IMR-90 (cell line): ENCODE data around the gene HAUS3. TPM values are rescaled to one million over a fixed set of nuclear protein-coding genes. Genes with fewer than 3 reads are reported as not detected.

Source experiments
- ATAC-seq: fragments of 200-7000 bp; cut with Tn5 transposase; 2 replicates; pipeline ENCODE4 v1.9.1; 2020; ENCODE audit warnings: low read depth, mild to moderate bottlenecking, moderate library complexity
- BruUV-seq: library from RNA; stranded (reverse); fragments of 400-500 nt; replicated peaks from 2 replicates; lab custom pipeline; 2021; lab: Mats Ljungman, UMichigan
- CTCF ChIA-PET: fragments of 300-600 bp; formaldehyde crosslinking; extraction: SDS; loops from one replicate; lab custom pipeline; 2021; ENCODE audit warnings: antibody characterized with exemption; lab: Yijun Ruan, JAX
- POLR2A ChIA-PET: fragments of 300-600 bp; sonication (Branson Sonifier 250); formaldehyde crosslinking; loops from one replicate; lab custom pipeline; 2022; ENCODE audit warnings: antibody characterized with exemption; ENCODE audit not compliant: unreplicated experiment; lab: Charles Lee
- DNase-seq: peaks from one replicate; pipeline ENCODE4 v3.0.0; 2013
- H2AFZ ChIP-seq: replicated peaks from 2 replicates; pipeline ENCODE3; 2013; ENCODE audit warnings: low read length, mild to moderate bottlenecking; ENCODE audit not compliant: poor library complexity
- H2AK5ac ChIP-seq: 2 replicates; pipeline ENCODE4 v1.6.1; 2013; ENCODE audit warnings: low read depth, low read length, inconsistent platforms
- H2AK9ac ChIP-seq: replicated peaks from 2 replicates; pipeline ENCODE3; 2013; ENCODE audit warnings: mild to moderate bottlenecking, low read depth, low read length, moderate library complexity; ENCODE audit not compliant: poor library complexity
- H2BK120ac ChIP-seq: 2 replicates; pipeline ENCODE4 v1.6.1; 2013; ENCODE audit warnings: low read depth, low read length, inconsistent platforms
- H2BK15ac ChIP-seq: 3 replicates; pipeline ENCODE4 v1.6.1; 2013; ENCODE audit warnings: low read depth, low read length, inconsistent platforms
- H2BK20ac ChIP-seq: 2 replicates; pipeline ENCODE4 v1.6.1; 2013; ENCODE audit warnings: low read depth, mild to moderate bottlenecking, inconsistent platforms, low read length, moderate library complexity
- H2BK5ac ChIP-seq: 2 replicates; pipeline ENCODE4 v1.6.1; 2013; ENCODE audit warnings: mild to moderate bottlenecking, low read depth, low read length, inconsistent platforms; ENCODE audit not compliant: poor library complexity, severe bottlenecking
- H3K14ac ChIP-seq: replicated peaks from 2 replicates; pipeline ENCODE4 v1.6.1; 2013; ENCODE audit warnings: low read depth, low read length, inconsistent platforms
- H3K18ac ChIP-seq: 2 replicates; pipeline ENCODE4 v1.6.1; 2013; ENCODE audit warnings: low read depth, low read length, control low read depth
- H3K23ac ChIP-seq: 2 replicates; pipeline ENCODE4 v1.6.1; 2013; ENCODE audit warnings: low read depth, low read length, inconsistent platforms
- H3K27ac ChIP-seq: 2 replicates; pipeline ENCODE4 v1.5.1; 2013; ENCODE audit warnings: mild to moderate bottlenecking, control low read depth, low read length; ENCODE audit not compliant: insufficient read depth
- H3K27me3 ChIP-seq: 2 replicates; pipeline ENCODE4 v1.6.1; 2013; ENCODE audit warnings: low read length; ENCODE audit not compliant: control insufficient read depth, insufficient read depth
- H3K36me3 ChIP-seq: 2 replicates; pipeline ENCODE4 v1.6.1; 2013; ENCODE audit warnings: low read length, mixed read lengths; ENCODE audit not compliant: control insufficient read depth, insufficient read depth
- H3K4ac ChIP-seq: 2 replicates; pipeline ENCODE4 v1.6.1; 2013; ENCODE audit warnings: low read depth, low read length, inconsistent platforms
- H3K4me1 ChIP-seq: 2 replicates; pipeline ENCODE4 v1.6.1; 2013; ENCODE audit warnings: low read length, mixed read lengths; ENCODE audit not compliant: control insufficient read depth, insufficient read depth
- H3K4me2 ChIP-seq: 2 replicates; pipeline ENCODE4 v1.6.1; 2013; ENCODE audit warnings: low read depth, mild to moderate bottlenecking, control low read depth, low read length, moderate library complexity
- H3K4me3 ChIP-seq: 2 replicates; pipeline ENCODE4 v1.5.1; 2013; ENCODE audit warnings: low read depth, mild to moderate bottlenecking, control low read depth, low read length, moderate library complexity; ENCODE audit not compliant: insufficient read depth
- H3K56ac ChIP-seq: 2 replicates; pipeline ENCODE4 v1.6.1; 2013; ENCODE audit warnings: low read length, inconsistent platforms; ENCODE audit not compliant: insufficient read depth; ENCODE audit errors: extremely low read depth
- H3K79me1 ChIP-seq, 2 experiments: 2 replicates each; pipeline ENCODE4 v1.6.1; 2013; ENCODE audit warnings: low read length in 2 of 2, inconsistent platforms in 1 of 2, low read depth in 1 of 2
- H3K9ac ChIP-seq: 2 replicates; pipeline ENCODE4 v1.6.1; 2013; ENCODE audit warnings: low read depth, low read length, control low read depth
- H3K9me1 ChIP-seq: 2 replicates; pipeline ENCODE4 v1.6.1; 2013; ENCODE audit warnings: low read length, inconsistent platforms; ENCODE audit not compliant: insufficient read depth
- H3K9me3 ChIP-seq: 2 replicates; pipeline ENCODE4 v1.6.1; 2013; ENCODE audit warnings: low read length; ENCODE audit not compliant: control insufficient read depth, insufficient read depth
- H4K20me1 ChIP-seq: 2 replicates; pipeline ENCODE4 v1.6.1; 2013; ENCODE audit warnings: low read length, inconsistent platforms; ENCODE audit not compliant: insufficient read depth
- H4K5ac ChIP-seq: 2 replicates; pipeline ENCODE4 v1.6.1; 2013; ENCODE audit warnings: mild to moderate bottlenecking, low read depth, low read length, control low read depth
- H4K8ac ChIP-seq, 2 experiments: 2 replicates each; pipeline ENCODE4 v1.6.1; 2013; ENCODE audit warnings: low read depth in 2 of 2, low read length in 2 of 2, control low read depth in 1 of 2, inconsistent platforms in 1 of 2
- H4K91ac ChIP-seq: 2 replicates; pipeline ENCODE4 v1.6.1; 2013; ENCODE audit warnings: low read depth, low read length, inconsistent platforms; ENCODE audit not compliant: insufficient read depth
- BHLHE40 ChIP-seq: fragments of 150-350 bp; IDR thresholded peaks from 2 replicates; pipeline ENCODE4 v1.6.1; 2016; ENCODE audit warnings: mild to moderate bottlenecking, low read depth, low read length
- CEBPB ChIP-seq: IDR thresholded peaks from 2 replicates; pipeline ENCODE4 v1.6.1; 2012; ENCODE audit warnings: low read depth, low read length, improper control_type of control experiment
- CHD1 ChIP-seq: IDR thresholded peaks from 2 replicates; pipeline ENCODE4 v1.6.1; 2012; ENCODE audit warnings: low read depth, low read length, improper control_type of control experiment
- CTCF ChIP-seq: conservative IDR thresholded peaks from 2 replicates; pipeline ENCODE4 v1.5.1; 2012; ENCODE audit warnings: mild to moderate bottlenecking, low read depth, low read length, improper control_type of control experiment
- ELK1 ChIP-seq: fragments of 150-350 bp; IDR thresholded peaks from 2 replicates; pipeline ENCODE4 v1.6.1; 2016; ENCODE audit warnings: low read depth, mild to moderate bottlenecking, low read length, moderate library complexity, borderline replicate concordance
- FOS ChIP-seq: fragments of 150-350 bp; IDR thresholded peaks from 2 replicates; pipeline ENCODE4 v1.6.1; 2016; ENCODE audit warnings: low read depth, low read length
- MAFK ChIP-seq: IDR thresholded peaks from 2 replicates; pipeline ENCODE4 v1.6.1; 2012; ENCODE audit warnings: low read depth, low read length, improper control_type of control experiment
- MAZ ChIP-seq: IDR thresholded peaks from 2 replicates; pipeline ENCODE4 v1.6.1; 2012; ENCODE audit warnings: low read depth, mild to moderate bottlenecking, low read length, improper control_type of control experiment, moderate library complexity, borderline replicate concordance
- MXI1 ChIP-seq: IDR thresholded peaks from 2 replicates; pipeline ENCODE4 v1.6.1; 2012; ENCODE audit warnings: low read depth, mild to moderate bottlenecking, low read length, moderate library complexity, borderline replicate concordance
- NFE2L2 ChIP-seq: fragments of 150-350 bp; IDR thresholded peaks from 2 replicates; pipeline ENCODE4 v1.6.1; 2016; ENCODE audit warnings: low read depth, mild to moderate bottlenecking, low read length
- POLR2A ChIP-seq: IDR thresholded peaks from 2 replicates; pipeline ENCODE4 v1.6.1; 2012; ENCODE audit warnings: mild to moderate bottlenecking, low read depth, low read length
- RAD21 ChIP-seq: IDR thresholded peaks from 2 replicates; pipeline ENCODE4 v1.6.1; 2012; ENCODE audit warnings: low read length, improper control_type of control experiment
- RCOR1 ChIP-seq: IDR thresholded peaks from 2 replicates; pipeline ENCODE4 v1.6.1; 2012; ENCODE audit warnings: mild to moderate bottlenecking, low read length, improper control_type of control experiment; ENCODE audit not compliant: insufficient replicate concordance
- RFX5 ChIP-seq: IDR thresholded peaks from 2 replicates; pipeline ENCODE4 v1.8.0; 2012; ENCODE audit warnings: low read depth, mild to moderate bottlenecking, low read length, moderate library complexity
- SMC3 ChIP-seq: fragments of 150-350 bp; IDR thresholded peaks from 2 replicates; pipeline ENCODE4 v1.6.1; 2016; ENCODE audit warnings: low read depth, mild to moderate bottlenecking, antibody characterized with exemption, low read length, moderate library complexity
- USF2 ChIP-seq: fragments of 150-350 bp; IDR thresholded peaks from 2 replicates; pipeline ENCODE4 v1.6.1; 2017; ENCODE audit warnings: mild to moderate bottlenecking, antibody characterized with exemption, low read length, low read depth
- dilution Hi-C: fragments of 300-500 bp; cut with HindIII; formaldehyde crosslinking; loops from one replicate; pipeline ENCODE4 v1.14.3; 2018; ENCODE audit warnings: low sequenced_read_pairs; ENCODE audit not compliant: unreplicated experiment
- in situ Hi-C: fragments of 300-500 bp; cut with MboI; formaldehyde crosslinking; loops from 3 replicates; pipeline ENCODE4 v1.14.3; 2019; ENCODE audit warnings: low sequenced_read_pairs, inconsistent platforms, mixed read lengths
- intact Hi-C: fragments of 100-400 bp; cut with micrococcal nuclease; formaldehyde crosslinking; loops from 2 replicates; pipeline ENCODE4 v1.10.0; 2022
- polyA plus RNA-seq, 3 experiments: library from polyadenylated mRNA; depleted of rRNA; stranded (reverse); fragments of >200 nt; gene quantifications; 2 replicates each; pipeline ENCODE4 v1.2.3, GENCODE V29; 2012; ENCODE audit warnings: low replicate concordance in 1 of 3
- total RNA-seq: library from RNA; depleted of rRNA; stranded (reverse); fragments of >200 nt; gene quantifications from 2 replicates; pipeline ENCODE4 v1.2.3, GENCODE V29; 2012

The HAUS3 gene
- total and polyA plus RNA-seq, 2 of the 4 experiments (the other 2 are of a cell fraction): 4.3 to 4.8 TPM

- Histone ChIP-seq H2AK9ac (no peak overlapping the region), H4K91ac (no peak overlapping the region), H3K9me3 (no peaks in the 10 kb centered on the region), H2BK20ac (no peak overlapping the region), H3K56ac (no peak overlapping the region), H3K23ac (no peak overlapping the region), H4K5ac (no peak overlapping the region), H2AFZ (no peak overlapping the region), H2BK5ac (no peak overlapping the region), H3K14ac (no peak overlapping the region), H2AK5ac (no peak overlapping the region), H3K4me1 (no peaks in the 10 kb centered on the region), H3K18ac (no peak overlapping the region), H3K27me3 (no peaks in the 10 kb centered on the region), H3K9me1 (no peaks in the 10 kb centered on the region), H3K4me2 (no peak overlapping the region), H3K9ac (no peak overlapping the region), H3K4me3 (no peak overlapping the region), H4K8ac (no peak overlapping the region), H3K36me3 (no peaks in the 10 kb centered on the region), H3K4ac (no peak overlapping the region), H3K79me1 (no peaks in the 10 kb centered on the region; a peak in 1 of 4 replicates), H3K27ac (no peak overlapping the region), H4K20me1 (no peaks in the 10 kb centered on the region), H2BK120ac (no peak overlapping the region), H2BK15ac (no peak overlapping the region)
- in situ Hi-C loops: no loop called here
- intact Hi-C loops: no loop called here
- dilution Hi-C loops: no loop called here
- no peak for DNase-seq
- POLR2A ChIA-PET: no interaction called here
- ATAC-seq: no peak
- no TSS peak for BruUV-seq
- CTCF ChIA-PET: interaction anchor here (0.5 kb wide), 1 partner anchor 9 kb away, joined by 3 read pairs; no protein-coding TSS in a partner anchor
- TF ChIP-seq MAFK (no peak), SMC3 (no peak), CHD1 (no peak), NFE2L2 (no peak), BHLHE40 (no peak), FOS (no peak), CTCF (no peak), POLR2A (no peak), MAZ (no peak), RCOR1 (no peak), RAD21 (no peak), ELK1 (no peak), RFX5 (no peak), USF2 (no peak), MXI1 (no peak), CEBPB (no peak)
Observed at GRCh38 chr4:2186865-2187172, 55.1 kb downstream of the HAUS3 start.
